GM19452 (cell line): ENCODE results near the gene IFNA5.

Experiments used
- ATAC-seq: cut with Tn5 transposase; IDR thresholded peaks from one replicate; pipeline ENCODE4 v1.9.1; 2021; ENCODE audit not compliant: unreplicated experiment

IFNA5 gene

DNA sequence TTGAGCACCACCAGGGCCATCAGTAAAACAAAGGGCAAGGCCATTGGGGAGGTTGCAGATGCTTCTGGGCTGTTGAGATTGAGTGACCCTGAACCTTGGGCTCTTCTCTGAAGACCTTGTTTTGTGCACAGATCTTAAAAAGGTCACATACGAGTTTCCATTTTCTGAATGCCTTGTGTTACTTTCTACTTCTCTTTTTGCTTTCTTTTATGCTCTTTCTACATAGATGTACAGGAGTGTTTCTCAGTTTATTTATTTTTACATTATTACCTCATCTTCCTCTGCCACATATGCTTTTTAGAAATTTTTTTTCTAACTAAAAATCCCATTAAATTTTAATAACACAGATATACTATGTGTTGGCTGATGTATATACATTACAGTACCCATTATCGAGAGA is at the start of gene IFNA5:
TSS of gene IFNA5 (minus strand) at position 101 of the 400 bp plus-strand sequence. CDS start at position 44, 57 bp downstream.
- ATAC-seq = no peak

DNA sequence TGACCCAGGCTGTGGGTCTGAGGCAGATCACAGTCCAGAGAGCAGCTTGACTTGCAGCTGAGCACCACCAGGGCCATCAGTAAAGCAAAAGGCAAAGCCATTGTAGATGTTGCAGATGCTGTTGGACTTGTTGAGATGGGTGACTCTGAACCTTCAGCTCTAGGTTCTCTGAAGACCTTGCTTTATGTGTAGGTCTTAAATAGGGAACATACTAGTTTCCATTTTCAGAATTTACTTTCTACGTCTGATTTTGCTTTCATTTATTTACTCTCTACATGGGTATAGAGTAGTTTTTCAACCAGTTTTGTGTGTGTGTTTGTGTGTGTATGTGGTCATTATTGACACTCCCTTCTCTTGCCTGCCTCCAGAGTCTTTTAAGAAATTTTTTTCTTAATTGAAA is 45.7 kb upstream of the IFNA5 start, which contains the start of gene IFNA6:
TSS of gene IFNA6 (minus strand) at position 101 of the 400 bp plus-strand sequence. CDS start at position 101, 0 bp downstream.
- no peak for ATAC-seq

DNA sequence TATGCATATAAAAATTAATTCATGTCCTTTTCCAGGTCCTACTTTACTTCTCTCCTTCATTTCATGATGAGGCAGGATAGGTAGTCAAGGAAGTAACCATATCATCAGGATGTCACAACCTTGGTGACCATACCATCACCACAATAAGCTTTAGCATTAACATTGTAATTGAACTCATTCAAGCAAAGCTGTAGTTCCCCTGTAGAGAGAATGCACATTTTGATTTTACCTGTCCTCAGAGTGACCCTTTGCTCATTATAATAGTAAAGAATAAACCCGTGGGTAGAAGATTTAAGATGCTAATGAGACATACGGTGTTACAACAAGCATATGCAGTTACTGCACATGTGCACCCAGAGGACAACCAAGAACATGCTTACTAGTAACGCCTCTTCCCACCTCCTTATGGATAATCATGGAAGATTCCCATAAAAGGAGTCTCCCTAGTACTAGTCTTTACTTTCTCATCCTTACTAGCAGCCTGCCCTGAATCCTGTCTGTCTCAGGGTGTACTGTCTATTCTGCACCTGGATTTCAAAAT is 43.4 kb upstream of the IFNA5 start:
- ATAC-seq = no peak

DNA sequence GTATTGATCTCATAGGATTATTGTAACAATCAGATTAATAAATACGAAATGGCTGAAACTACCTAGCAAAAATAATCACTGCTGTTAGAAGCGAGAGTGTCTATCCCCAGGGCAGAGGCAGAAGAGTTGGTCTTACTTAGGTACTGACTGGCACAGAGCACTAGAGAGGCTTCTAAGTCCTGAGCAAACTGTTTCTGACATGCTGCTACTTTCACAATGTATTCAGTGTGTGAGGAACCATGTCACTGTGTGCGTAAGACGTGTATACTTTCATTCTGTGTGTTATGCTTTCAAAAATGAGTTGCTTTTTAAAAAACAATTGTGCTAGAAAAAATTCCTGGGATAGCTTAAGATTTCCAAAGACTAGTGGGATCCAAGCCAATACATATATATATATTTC is 35.6 kb upstream of the IFNA5 start:
- ATAC-seq = no peak

DNA sequence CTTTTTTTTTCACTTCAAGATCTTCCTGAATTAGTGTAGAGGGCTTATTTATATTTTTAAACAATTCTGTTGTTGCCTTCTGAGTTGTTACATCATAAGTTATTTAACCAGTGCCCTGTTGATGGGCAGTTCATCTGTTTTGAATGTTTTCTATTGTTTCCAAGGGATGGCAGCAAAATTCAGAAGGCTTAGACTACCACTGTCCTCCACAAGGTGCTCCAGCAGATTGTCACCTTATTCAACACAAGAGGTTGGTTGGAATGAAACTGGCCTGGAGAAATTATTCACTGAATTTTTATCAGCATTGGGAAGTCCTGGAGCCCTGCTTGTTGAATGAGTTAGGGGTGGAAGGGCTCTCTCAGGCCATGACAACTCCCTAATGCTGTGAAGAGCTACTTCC is 31.3 kb upstream of the IFNA5 start:
- no peak for ATAC-seq

DNA sequence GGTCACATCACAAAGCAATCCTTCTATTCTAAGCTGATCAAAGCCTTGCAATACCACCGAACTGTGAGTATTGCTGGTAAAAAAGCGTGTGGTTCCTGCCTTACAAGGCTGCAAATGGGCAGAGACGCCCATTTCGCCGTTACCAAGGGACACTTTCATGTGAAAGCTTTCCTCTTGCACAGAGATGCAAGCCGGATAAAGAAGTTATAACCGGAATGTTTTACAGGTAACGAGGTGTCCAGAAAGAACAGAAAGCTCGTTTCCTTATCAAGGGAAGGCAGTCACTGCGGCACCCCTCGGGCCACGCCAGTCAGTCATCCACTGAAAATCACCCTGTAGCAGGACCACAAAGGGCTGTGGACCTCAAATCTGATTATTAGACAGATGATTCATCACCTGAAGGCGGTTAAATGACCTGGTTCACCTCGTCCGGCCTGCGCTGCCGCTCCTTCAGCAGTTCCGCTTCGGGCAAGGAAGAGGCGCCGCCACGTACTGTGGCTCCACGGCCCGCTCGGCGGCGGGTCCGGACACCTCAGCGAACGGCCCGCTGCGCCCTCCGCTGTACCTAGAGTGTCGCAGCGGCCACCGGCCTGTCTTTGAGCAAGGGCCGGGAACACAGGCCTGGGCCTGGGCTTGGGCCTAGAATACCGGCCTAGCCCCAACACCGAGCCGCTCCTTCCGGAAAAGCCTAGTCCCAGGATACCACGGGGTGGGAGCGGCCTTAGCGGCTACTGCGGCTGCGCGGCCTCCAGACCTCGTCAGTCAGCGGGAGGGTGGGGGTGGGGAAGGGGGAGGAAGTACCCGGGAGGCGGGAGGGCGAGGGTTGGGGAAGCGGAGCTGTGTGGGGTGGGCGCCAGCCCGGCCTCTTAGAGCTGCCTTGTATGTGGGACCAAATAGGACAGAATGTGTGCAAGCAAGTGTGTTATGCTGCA is 29.9 kb upstream of the IFNA5 start, which contains the start of gene KLHL9:
TSS of gene KLHL9 (minus strand) at position 704 of the 932 bp plus-strand sequence. CDS start at position 159, 545 bp downstream.
- peak; percentile 88 for ATAC-seq

DNA sequence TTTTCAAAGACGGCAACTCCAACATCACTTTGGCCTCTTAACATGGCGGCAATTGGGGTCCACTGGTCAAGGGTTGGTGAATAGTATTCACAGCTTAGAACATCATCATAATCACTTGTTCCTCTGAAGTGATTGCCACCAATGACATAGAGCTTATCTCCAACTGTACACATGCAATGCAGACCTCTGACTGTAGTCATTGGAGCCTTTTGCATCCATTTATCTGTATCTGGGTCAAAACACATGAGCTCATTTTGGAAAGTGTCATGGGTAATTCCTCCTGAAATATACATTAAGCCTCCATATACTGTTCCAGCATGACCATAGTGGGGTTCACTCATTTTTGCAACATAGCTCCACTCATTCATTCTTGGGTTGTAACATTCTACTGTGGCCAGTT is 28.1 kb upstream of the IFNA5 start:
- no peak for ATAC-seq

DNA sequence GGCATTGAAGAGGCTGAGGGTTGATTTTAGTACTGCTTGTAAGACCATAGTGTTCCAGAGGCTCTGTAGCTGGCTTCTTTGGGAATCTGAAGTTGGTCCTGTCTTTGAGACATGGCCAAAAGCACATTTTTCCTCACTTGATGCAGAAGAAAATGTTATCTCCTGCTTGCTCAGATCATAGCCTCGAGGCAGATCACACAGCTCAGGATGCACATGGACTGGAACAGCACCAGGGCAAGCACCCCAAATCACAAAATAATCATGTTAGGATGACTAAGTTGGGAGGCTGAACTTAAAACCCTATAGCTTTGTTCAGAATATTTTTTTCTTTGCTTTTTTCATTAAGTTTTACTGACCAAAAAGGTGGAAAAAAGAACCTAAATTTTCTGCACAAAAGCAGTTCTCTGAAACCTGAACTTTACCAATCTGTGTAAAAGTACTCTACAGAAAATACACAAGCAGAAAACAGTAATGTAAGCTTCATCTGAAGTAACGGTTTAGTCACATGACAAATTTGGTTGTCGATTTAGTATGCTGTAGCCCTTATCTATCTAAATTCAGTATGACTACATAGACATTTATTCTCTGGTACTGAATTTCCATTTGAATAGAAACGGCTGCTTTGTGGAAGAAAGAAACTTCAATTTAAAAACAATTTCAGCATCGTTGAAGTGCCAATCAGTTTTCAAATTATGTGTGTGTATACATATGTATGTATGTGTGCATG is 26.7 kb upstream of the IFNA5 start:
- no peak for ATAC-seq

DNA sequence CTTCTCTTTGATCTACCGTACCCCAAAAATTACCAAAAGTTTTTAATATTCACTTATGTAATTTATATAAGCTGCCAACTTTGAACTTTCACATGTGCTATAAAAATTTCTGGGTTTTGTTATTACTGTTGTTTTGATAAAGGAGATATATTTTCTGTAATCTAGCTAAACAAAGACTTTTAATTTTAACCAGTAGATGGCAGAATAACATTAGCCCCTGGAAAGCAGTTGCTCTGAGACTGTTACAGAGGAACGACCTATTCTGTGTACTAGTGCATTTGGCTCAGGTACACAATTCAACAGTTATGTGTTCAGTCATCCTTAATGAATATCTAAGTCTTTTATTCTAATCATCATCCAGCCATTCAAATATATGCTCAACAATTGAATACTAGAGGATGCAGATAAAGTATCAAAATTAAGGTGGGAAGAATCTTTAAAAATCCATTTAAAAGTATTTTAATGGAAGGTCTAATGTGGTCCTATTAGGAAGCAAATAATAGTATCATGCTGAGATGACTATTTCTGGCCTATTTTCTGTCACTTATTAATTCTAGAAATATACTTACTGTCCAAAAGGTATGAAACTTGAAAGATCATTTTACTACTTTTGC is 21.5 kb upstream of the IFNA5 start:
- ATAC-seq = peak; percentile 78

DNA sequence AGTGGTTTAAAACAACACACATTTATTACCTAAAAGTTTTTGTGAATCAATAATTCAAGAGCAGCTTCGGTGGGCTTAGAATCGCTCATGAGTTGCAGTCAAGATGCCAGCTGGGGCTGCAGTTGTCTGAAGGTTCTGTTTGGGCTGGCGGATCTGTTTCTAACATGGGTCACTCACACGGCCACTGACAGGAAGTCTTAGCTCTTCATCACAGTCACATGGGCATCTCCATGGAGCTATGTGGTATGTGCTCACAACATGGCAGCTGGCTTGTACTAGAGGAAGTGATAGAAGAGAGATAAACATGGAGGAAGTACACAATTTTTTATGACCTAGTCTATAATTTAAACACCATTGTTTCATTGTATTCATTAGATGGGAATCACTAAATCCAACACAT is 18.9 kb upstream of the IFNA5 start:
- ATAC-seq = no peak

DNA sequence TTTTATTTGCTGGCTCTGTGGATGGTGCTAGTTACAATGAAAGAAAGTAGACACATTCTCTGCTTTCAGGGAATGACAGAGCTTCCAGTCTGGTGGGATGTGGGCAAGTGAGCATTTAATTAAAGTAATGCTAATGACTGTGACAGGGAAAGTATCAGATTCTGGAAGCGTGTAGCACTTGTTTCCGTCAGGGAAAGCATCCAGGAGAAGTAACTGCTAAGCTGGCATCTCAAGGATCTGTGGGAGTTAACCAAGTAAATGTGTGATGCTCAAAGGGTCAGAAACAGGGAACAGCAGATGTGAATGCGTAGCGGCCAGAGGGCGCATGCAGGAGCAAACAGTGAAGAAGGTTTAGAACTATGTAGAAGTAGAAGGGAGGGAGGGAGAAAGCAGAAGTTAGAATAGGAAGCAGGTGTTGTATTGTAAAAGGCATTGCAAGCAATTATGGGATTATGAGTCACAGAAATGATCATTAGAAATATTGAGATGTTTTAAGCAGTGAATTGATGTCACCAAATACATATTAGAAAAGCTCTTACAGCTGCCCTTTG is 17.9 kb upstream of the IFNA5 start:
- no peak for ATAC-seq

DNA sequence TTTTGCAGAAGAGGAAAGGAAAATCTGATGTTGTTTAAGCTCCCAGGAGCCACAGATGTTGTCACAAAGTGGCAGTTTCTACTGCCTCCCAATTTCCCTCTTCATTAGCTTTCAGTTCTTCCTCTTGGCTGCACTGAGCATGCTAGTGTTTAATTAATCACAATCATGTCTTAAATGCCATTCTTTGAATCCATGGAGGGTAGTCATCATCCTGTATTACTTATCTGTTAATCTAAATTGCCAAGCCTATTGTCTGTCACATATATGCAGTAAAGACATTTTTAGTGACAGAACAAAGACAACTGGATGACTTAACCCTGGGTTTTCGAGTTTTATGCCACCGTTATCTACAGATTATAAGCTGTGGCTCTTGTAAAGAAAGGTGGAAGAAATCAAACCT is 15.4 kb upstream of the IFNA5 start:
- ATAC-seq = no peak

DNA sequence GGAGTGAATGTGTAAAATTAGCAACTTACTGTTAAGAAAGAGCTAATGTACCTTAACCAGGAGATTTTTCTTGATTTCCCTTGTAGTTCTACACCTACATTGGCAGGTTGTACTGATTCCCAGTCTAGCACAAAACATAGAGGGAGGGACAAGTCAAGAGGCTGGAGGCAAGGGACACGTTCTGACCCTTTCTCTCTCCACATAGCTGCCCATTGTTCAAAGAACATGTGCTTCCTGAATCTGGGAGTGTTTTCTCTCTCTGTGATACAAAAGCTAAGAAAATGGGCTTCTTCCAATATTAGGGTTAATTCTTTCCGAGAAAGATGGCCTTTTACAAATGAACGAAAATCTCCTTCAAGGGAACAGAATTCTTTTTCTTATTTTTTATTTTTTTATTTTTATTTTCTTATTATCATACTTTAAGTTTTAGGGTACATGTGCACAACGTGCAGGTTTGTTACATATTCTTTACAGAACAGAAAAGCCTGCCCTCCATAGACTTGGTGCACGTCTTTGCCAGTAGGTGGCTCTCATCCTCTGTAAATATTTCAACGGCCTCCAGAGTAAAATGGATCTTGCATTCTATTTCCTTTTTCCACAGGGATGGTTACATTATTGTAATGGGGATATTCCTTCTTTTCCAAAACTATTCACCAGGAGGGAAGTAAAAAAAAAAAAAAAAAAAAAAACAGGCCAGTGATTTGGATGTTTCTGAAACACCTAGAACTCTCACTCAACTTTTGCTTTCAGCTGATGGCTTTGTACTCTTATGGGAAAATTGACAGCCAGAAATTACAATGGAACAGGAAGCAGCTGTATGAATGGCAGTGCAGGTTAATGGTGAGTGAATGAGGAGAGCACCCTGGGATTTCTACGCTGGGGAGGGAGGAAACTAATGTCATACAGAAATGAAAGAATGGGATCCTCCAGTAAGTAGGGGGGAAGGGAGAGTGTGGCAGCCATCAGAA is 13.1 kb upstream of the IFNA5 start:
- ATAC-seq = peak; percentile 71

DNA sequence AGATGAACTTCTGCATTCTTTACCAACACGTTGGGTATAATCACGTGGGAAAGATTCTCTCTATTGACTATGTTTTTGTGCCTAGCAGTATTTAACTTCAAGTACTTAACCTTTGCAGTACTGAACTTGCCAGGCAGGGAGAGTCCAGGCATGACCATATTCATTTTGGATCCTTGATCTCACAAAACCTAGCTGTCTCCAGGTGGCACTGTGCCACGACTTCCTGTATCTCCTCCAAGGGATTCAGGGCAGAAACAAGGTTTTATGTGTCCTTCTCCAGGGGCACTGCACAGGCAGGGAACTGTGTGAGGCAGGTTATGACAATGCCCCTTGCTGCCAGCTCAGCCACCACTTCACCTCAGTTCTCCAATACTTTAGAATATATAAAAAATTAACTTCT is 11.7 kb upstream of the IFNA5 start:
- no peak for ATAC-seq

DNA sequence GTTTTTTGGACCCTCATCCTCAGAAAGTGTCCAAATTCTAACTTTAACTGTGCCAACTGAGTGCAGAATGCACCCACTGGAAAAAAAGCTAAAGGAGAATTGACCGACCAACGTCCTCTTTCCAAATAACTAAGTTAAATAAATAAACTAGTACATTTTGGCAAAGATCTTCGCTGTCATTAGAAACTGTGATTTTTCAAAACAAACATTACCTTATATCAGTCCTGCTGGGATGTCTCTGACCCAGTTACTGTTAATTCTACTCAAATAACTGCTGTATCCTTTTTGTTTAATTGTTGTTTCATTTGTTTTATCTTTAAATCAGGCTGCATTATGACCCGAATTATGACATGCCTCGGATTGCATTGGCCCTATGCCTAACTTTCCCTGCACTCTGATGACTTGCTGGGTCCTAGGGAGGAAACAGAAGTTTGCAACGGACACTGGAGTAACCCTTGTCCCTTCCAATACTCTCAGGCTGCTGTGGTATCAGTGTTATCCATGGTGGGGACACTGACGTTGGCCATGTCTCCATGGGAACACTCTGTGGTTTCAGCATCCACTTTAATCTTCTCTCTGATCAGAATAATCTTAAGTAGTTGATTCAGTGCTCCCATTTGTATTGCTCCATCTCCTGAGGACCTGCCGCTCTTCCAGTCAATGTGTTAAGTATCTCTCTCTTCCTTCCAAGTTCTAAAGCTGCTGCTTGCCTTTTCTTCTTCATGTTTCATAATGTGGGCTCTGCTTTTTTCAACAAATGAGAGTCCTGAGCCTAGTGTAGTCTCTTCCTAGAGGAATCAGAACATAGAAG is 11.1 kb upstream of the IFNA5 start:
- no peak for ATAC-seq

DNA sequence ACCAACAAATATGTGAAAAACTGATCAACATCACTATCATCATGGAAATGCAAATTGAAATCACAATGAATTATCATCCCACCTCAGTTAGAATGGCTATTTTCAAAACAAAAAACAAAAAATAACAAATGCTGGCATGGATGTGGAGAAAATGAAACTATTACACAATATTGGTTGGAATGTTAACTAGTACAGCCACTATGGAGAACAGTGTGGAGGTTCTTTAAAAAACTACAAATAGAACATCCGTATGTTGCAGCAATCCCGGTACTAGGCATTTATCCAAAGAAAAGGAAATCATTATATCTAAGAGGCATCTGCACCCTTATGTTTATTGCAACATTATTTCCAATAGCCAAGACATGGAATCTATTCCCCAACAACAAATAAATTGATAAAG is 9.0 kb upstream of the IFNA5 start:
- ATAC-seq = no peak

DNA sequence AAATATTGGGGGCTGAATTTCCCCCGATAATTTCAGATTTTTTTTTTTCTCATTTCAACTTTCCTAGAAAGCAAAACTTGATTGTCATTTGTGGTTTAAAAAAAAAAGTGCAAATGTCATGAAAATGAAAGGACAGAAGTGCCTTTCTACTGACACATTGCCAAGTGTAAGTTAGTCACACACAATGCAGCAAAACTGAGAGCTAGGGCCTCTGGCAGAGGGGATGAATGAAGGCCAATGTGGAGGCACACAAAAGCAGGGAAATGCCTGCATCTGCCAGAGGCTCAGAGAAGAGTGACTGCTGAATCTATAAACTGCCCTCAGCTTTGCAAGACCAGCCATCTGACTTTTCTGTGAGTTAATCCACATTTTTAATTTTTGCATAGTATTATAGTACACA is 6.8 kb upstream of the IFNA5 start:
- ATAC-seq = no peak

DNA sequence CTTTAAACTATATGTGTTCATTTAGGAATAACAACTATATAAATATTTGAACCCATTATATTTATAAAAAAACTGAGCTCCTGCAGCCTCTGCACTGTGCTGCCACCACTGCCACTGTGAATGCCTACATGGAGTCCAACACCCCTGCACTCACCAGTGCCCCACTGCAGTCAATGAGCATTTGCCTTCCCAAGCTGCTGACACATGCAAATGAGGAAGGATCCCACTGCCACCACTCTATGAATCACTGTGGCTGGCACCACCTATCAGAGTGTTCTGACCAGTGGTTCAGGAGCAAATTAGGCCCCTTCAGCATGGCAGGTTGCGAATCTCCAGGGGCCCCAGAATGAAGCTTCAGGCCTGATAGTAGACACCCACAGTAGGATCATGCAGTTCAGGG is 9.1 kb downstream of the IFNA5 start:
- ATAC-seq = no peak
